Gastroesophageal sphincter (tissue), 4 donors: ENCODE results near the gene SNX11. TPM values are rescaled to one million over a fixed set of nuclear protein-coding genes. Genes with fewer than 3 reads are reported as not detected.

Source experiments
- ATAC-seq: fragments of 150-250 bp; one replicate; pipeline ENCODE4 v1.9.1; 2016; ENCODE audit warnings: mild to moderate bottlenecking, moderate library complexity
- H3K27ac ChIP-seq, 4 donors: fragments of 200-600 bp; sonication (generic) in 3 of 4; 1 replicate in 3 of 4; 2 replicates in 1 of 4; pipeline ENCODE4 v1.5.1; 2016 to 2019
- H3K27me3 ChIP-seq: fragments of 200-600 bp; sonication (generic); one replicate; pipeline ENCODE4 v1.5.1; 2019
- H3K36me3 ChIP-seq, 2 donors: fragments of 200-600 bp; sonication (generic); one replicate each; pipeline ENCODE4 v1.5.1; 2019; ENCODE audit warnings: control low read depth in 1 of 2
- H3K4me1 ChIP-seq, 3 donors: fragments of 200-600 bp; sonication (generic); 1 replicate in 2 of 3; 2 replicates in 1 of 3; pipeline ENCODE4 v1.5.1; 2016 to 2019; ENCODE audit warnings: control low read depth in 2 of 3
- H3K4me3 ChIP-seq, 2 donors: fragments of 200-600 bp; sonication (generic); one replicate each; pipeline ENCODE4 v1.5.1; 2019; ENCODE audit warnings: mild to moderate bottlenecking in 1 of 2, moderate library complexity in 1 of 2
- H3K9me3 ChIP-seq, 3 donors: fragments of 200-600 bp; sonication (generic); one replicate each; pipeline ENCODE4 v1.5.1; 2017 to 2019; ENCODE audit warnings: control low read depth in 2 of 3
- EP300 ChIP-seq: sonication (generic); formaldehyde crosslinking; IDR thresholded peaks from one replicate; pipeline ENCODE4 v1.6.1; 2017; ENCODE audit warnings: antibody characterized with exemption, mild to moderate bottlenecking
- POLR2A ChIP-seq, 2 donors: fragments of 450-650 bp; IDR thresholded peaks; one replicate each; pipeline ENCODE4 v1.6.1; 2017; ENCODE audit warnings: antibody characterized with exemption in 2 of 2, mild to moderate bottlenecking in 2 of 2, moderate library complexity in 1 of 2
- POLR2AphosphoS5 ChIP-seq: sonication (generic); formaldehyde crosslinking; IDR thresholded peaks from one replicate; pipeline ENCODE4 v1.6.1; 2017; ENCODE audit warnings: antibody characterized with exemption
- whole genome bisulfite sequencing, 2 donors: methylation state at CpG; one replicate each; pipeline ENCODE4 v1.1.5; 2018; ENCODE audit warnings: low coverage in 1 of 2; 5-methylcytosine and 5-hydroxymethylcytosine counted together
- total RNA-seq, 4 donors: library from RNA; depleted of rRNA; stranded (reverse); fragments of >200 nt; gene quantifications; one replicate each; pipeline ENCODE4 v1.1.0, GENCODE V29; 2016
- TF ChIP-seq, protein P1 (sequence below), 4 experiments: fragments of 200-600 bp in 2 of 4; fragments of 450-650 bp in 2 of 4; sonication (generic) in 1 of 4; IDR thresholded peaks; one replicate each; pipeline ENCODE4 v1.5.1; 2017 to 2019; ENCODE audit warnings: antibody characterized with exemption in 4 of 4, mild to moderate bottlenecking in 2 of 4, moderate library complexity in 2 of 4

The SNX11 gene
- total RNA-seq, 4 donors from 2014 or later = 12.4 to 20.5 (median 16.8) TPM

- Histone ChIP-seq H3K9me3 (no peaks in the 10 kb centered on the region), H3K27me3 (no peaks in the 10 kb centered on the region), H3K36me3 (peaks cover 3 to 93% of the 10 kb centered on the region in 2 donors), H3K4me3 (no peak overlapping the region), H3K4me1 (no peaks in the 10 kb centered on the region), H3K27ac (no peak overlapping the region)
- ATAC-seq = no peak
- 72 to 94% methylated on average over 3 to 5 of the region's 6 CpGs for WGBS, 2 donors
- TF ChIP-seq EP300 = no peak
- no peak for TF ChIP-seq POLR2A (IDR thresholded peaks at IDR 0.05)
- TF ChIP-seq, protein P1, sequence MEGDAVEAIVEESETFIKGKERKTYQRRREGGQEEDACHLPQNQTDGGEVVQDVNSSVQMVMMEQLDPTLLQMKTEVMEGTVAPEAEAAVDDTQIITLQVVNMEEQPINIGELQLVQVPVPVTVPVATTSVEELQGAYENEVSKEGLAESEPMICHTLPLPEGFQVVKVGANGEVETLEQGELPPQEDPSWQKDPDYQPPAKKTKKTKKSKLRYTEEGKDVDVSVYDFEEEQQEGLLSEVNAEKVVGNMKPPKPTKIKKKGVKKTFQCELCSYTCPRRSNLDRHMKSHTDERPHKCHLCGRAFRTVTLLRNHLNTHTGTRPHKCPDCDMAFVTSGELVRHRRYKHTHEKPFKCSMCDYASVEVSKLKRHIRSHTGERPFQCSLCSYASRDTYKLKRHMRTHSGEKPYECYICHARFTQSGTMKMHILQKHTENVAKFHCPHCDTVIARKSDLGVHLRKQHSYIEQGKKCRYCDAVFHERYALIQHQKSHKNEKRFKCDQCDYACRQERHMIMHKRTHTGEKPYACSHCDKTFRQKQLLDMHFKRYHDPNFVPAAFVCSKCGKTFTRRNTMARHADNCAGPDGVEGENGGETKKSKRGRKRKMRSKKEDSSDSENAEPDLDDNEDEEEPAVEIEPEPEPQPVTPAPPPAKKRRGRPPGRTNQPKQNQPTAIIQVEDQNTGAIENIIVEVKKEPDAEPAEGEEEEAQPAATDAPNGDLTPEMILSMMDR (IDR thresholded peaks at IDR 0.05) = no peak
- no peak for TF ChIP-seq POLR2AphosphoS5
Observed at GRCh38 chr17:48123111-48123510, 15.5 kb downstream of the SNX11 start.

DNA sequence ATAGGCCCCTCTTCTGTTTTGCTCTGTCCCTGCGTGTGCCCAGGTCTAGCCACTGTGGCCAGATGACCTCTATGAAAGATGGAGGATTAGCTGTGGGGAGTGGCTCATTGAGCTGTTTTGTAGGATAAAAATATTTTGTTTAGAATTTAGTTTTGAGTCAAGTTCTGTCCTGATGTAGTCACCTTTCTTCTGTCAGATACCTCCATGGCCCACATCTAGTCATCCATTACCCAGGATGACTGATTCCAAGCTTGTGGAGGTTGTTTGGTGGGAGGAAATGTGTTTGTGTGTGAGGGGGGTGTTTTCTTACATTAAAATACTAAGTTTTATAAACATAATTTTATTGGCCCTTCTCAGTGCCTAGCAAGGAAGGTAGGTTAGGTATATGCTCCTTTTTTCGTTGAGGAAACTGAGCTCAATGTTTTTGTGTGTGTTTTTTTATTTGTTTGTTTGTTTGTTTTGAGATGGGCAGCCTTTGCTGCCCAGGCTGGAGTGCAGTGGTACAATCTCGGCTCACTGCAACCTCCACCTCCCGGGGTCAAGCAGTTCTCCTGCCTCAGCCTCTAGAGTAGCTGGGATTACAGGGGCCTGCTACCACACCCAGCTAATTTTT, 16.3 kb downstream of the SNX11 start:
- ATAC-seq = no peak
- Histone ChIP-seq H3K4me1 (no peaks in the 10 kb centered on the region), H3K9me3 (no peaks in the 10 kb centered on the region), H3K27ac (no peak overlapping the region), H3K36me3 (peaks cover 3 to 85% of the 10 kb centered on the region in 2 donors), H3K27me3 (no peaks in the 10 kb centered on the region), H3K4me3 (no peak overlapping the region)
- TF ChIP-seq POLR2A (IDR thresholded peaks at IDR 0.05) (no peak), POLR2AphosphoS5 (no peak), EP300 (no peak)
- TF ChIP-seq, protein P1 (IDR thresholded peaks at IDR 0.05) = no peak
- whole genome bisulfite sequencing, 2 donors = 88 to 94% methylated on average over 3 to 4 of the region's 4 CpGs

- 44 to 48% methylated on average over 5 of the region's 9 CpGs for WGBS, 2 donors
- H3K4me1 ChIP-seq = peaks cover 0 to 3% (median 0%) of the 10 kb centered on the region in 3 donors
- peaks cover 3 to 65% of the 10 kb centered on the region in 2 donors for H3K36me3 ChIP-seq
- ATAC-seq = no peak
- no peaks in the 10 kb centered on the region for H3K27me3 ChIP-seq
- no peak for TF ChIP-seq POLR2AphosphoS5
- TF ChIP-seq EP300 = no peak
- TF ChIP-seq, protein P1 (IDR thresholded peaks at IDR 0.05) = no peak
- no peak for TF ChIP-seq POLR2A (IDR thresholded peaks at IDR 0.05)
- no peak overlapping the region for H3K4me3 ChIP-seq
- H3K9me3 ChIP-seq = no peaks in the 10 kb centered on the region
- H3K27ac ChIP-seq = no peak overlapping the region
Observed at GRCh38 chr17:48125829-48126531, 18.4 kb downstream of the SNX11 start.

GRCh38 chr17:48126532-48126850, 18.9 kb downstream of the SNX11 start:
- Histone ChIP-seq H3K9me3 (no peaks in the 10 kb centered on the region), H3K4me1 (peaks cover 0 to 7% (median 0%) of the 10 kb centered on the region in 3 donors), H3K27me3 (no peaks in the 10 kb centered on the region), H3K4me3 (no peak overlapping the region), H3K27ac (no peak overlapping the region), H3K36me3 (peaks cover under 1 to 60% of the 10 kb centered on the region in 2 donors)
- TF ChIP-seq, protein P1 (IDR thresholded peaks at IDR 0.05) = no peak
- TF ChIP-seq EP300 (no peak), POLR2AphosphoS5 (no peak), POLR2A (IDR thresholded peaks at IDR 0.05) (no peak)
- WGBS, 2 donors = 33 to 60% methylated on average over 1 of the region's 7 CpGs
- ATAC-seq = no peak
